ENCODE results near the gene PFN2.

- TF ChIP-seq EZH2 (IDR thresholded peaks at IDR 0.05; ENCODE audit: borderline replicate concordance, insufficient read depth, low read depth, low read length, poor library complexity, severe bottlenecking) = no peak
- TF ChIP-seq CTCF (IDR thresholded peaks at IDR 0.05) = no peak
These were observed 36.1 kb upstream of the PFN2 start for GRCh38 chr3:150006794-150007193.

All from B cell (primary cell).